NCI-H2196 (cell line): ENCODE measurements around the gene ST7L.
A peak's percentile ranks its signal among the peaks of the same experiment; 100 is the strongest.
"Not testable (repeated sequence)": the region's sequence is repeated elsewhere in the genome, so short reads cannot be mapped to it uniquely, and the experiment has no call there.

ENCODE experiments used
- DNase-seq: peaks from one replicate; lab custom pipeline; 2025; ENCODE audit not compliant: unreplicated experiment; lab: John Stamatoyannopoulos, UW

ST7L gene

DNA sequence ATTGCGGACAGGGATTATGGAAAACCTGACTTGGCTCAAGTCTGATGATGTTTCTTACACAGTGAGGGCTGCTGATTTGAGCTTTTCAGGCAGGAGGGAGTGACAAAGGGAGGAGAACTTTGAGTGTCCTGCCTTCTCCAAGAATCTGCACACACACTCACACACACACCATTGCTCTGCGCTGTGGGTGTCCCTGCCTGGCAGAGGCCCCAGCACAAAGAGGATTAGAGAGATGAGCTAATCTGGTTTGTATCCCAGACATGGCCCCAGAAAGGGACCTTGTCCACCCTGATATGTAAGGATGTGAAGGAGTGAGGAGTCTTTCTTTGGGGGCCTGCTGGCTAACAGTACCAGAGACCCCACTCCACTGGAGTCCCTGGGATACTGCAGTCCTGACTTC is 116.1 kb downstream of the ST7L start:
- DNase-seq = no peak

DNA sequence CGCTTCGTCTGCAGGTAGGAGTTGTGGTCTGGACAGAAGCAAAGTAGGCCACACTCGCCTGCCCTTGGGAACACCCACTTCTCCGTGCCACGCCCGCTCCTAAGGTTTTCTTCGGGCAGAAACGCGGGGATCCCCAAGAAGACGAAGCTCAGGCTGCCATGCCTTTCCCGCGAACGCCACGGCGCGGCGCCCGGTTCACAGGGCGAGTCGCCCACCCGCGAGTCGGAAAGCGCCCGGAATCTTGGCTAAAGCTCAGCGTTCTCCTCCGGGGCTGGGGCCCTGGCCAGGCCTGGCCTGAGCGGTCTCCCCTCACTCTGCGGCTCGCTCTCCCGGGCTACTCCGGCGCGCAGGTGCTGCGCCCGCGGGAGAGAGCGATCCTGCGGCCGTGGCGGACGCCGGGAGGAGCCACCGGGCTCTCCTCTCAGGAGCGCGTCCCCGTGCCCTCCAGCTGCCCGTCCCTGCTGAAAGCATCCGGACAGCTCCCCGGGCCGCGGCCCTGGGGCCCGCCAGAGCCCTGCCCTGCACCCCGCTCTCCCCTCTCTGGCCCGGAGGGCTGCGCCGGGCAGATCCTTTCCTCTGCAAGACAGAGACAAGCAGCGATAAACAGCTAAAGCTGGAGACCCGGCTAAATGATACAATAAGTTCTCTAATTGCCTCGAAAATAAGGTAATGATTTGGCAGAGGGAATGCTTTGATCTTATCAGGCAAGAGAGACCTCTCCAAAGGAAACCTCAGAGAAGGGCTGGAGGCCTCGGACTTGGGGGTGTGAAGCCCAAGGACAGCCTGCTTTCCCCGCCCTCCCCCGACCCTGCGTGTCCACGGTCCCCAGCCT is 116.9 kb downstream of the ST7L start:
- DNase-seq = peak; percentile 57

DNA sequence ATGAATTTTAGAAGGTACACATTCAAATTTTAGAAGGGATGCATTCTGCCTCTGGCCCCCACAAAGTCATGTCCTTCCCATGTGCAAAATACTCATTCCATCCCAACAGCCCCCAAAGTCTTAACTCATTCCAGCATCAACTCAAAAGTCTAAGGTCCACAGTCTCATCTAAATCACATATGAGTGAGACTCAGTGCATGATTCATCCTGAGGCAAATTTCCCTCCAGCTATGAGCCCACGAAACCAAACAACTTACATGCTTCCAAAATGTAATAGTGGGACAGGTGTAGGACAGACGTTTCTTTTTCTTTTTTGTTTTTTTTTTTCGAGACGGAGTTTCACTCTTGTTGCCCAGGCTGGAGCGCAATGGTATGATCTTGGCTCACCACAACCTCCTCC is 122.7 kb downstream of the ST7L start:
- no peak for DNase-seq

DNA sequence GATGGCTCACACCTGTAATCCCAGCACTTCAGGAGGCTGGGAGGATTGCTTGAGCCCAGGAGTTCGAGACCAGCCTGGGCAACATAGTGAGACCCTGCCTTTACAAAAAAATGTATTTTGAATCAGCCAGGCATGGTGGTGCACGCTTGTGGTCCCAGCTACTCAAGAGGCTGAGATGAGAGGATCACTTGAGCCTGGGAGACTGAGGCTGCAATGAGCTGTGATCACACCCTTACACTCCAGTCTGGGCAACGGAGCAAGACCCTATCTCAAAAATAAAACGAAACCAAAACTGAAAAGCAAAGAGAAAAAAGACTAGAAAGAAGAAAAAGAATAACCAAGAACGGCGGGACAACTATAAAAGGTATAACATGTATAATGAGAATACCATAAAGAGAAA is 125.6 kb downstream of the ST7L start:
- no peak for DNase-seq

DNA sequence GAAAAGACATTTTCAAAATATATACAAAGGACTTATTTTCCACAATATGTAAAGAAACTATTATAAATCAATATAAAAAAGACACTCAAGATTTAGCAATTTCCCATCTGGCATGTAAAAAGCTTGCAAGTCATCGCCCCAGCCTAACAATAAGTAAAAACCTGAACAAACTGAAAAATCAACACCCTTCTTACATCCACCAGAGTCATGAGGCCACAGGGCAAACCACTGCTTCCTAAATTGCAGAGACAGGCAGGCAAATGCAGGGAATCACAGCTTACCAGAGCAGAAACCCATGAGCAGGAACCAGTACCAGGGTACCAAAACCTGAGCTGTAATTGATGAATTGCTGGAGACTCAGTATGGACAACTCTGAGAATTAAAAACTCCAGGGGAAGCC is 126.9 kb downstream of the ST7L start:
- DNase-seq = no peak

DNA sequence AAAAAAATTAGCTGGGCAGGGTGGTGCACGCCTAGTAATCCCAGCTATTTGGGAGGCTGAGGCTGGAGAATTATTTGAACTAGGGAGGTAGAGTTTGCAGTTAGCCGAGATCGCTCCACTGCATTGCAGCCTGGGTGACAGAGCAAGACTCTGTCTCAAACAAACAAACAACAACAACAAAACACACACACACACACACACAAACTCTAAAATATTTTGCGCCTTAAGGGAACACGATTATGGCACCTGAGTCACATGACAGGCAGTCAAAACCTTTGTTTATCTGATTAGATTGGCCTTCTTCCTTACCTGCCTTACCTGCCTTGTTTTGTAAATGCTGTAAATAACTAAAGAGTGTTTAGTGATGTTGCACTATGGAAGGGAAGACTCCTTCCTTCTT is 130.8 kb downstream of the ST7L start:
- no peak for DNase-seq

DNA sequence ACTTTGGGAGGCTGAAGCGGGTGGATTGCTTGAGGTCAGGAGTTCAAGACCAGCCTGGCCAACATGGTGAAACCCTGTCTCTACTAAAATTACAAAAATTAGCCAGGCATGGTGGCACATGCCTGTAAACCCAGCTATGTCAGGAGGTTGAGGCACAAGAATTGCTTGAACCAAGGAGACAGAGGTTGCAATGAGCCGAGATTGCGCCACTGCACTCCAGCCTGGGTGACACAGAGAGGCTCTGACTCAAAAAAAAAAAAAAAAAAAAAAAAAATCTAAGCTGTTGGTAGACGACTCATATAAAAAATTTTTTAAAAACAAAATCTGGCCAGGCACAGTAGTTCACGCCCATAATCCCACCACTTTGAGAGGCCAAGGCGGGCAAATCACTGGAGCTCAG is 131.3 kb downstream of the ST7L start:
- DNase-seq = not testable (repeated sequence)

DNA sequence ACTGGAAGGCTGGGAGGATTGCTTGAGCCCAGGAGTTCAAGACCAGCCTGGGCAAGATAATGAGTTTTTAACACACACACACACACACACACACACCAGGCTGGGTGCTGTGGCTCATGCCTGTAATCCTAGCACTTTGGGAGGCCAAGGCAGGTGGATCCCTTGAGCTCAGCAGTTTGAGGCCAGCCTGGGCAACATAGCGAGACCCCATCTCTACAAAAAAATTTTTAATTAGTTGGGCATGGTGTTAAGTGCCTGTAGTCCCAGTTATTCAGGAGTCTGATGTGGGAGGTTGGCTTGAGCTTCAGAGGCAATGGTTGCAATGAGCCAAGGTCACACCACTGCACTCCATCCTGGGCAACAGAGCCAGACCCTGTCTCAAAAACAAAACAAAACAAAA is 132.9 kb downstream of the ST7L start:
- DNase-seq = not testable (repeated sequence)

DNA sequence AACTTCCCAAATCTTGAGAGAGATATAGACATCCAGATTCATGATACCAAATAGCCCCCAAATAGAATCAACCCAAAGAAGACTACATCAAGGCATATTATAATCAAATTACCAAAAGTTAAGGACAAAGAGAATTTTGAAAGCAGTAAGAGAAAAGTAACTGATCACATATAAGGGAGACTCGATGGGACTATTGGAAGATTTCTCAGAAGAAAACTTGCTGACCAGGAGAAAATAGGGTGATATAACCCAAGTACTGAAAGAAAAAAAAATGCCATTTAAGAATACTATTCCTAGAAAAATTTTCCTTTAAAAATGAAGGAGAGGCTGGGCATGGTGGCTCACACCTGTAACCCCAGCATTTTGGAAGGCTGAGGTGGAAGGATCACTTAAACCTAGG is 140.6 kb downstream of the ST7L start:
- no peak for DNase-seq

DNA sequence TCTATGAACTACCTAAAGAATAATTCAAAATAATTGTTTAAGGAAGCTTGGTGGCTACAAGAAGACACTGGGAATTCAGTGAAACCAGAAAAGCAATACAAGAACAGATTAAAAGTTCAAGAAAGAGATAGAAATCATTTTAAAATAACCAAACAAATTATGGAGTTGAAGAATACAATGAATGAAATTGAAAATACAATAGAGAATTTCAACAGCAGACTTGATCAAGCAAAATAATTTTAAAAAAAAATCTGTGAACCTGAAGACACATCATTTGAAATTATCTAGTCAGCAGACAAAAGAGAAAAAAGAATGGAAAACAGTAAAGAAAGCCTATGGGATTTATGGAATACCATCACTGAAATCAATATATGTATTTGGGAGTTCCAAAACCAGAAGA is 141.4 kb downstream of the ST7L start:
- DNase-seq = no peak
